Ecto neural progenitor cell (in vitro differentiated cells): Measurements from ENCODE around the gene PBX1.

Experiments
- DNase-seq: peaks from one replicate; pipeline ENCODE4 v3.0.0-alpha.2; 2018; ENCODE audit warnings: low spot score

The PBX1 gene

GRCh38 chr1:164563721-164564360 lies 4.9 kb downstream of the PBX1 start:
- DNase-seq = no peak

- DNase-seq = no peak
Measured at GRCh38 chr1:164564378-164564777, 5.4 kb downstream of the PBX1 start.

- DNase-seq = no peak
Measured at GRCh38 chr1:164565357-164565756, 6.4 kb downstream of the PBX1 start.

- DNase-seq = no peak
Measured at GRCh38 chr1:164567774-164568173, 8.8 kb downstream of the PBX1 start.

- no peak for DNase-seq
Measured at GRCh38 chr1:164569241-164569640, 10.3 kb downstream of the PBX1 start.

- DNase-seq = no peak
Measured at GRCh38 chr1:164569866-164570265, 10.9 kb downstream of the PBX1 start.

GRCh38 chr1:164571333-164571732 lies 12.3 kb downstream of the PBX1 start:
- no peak for DNase-seq

- no peak for DNase-seq
Measured at GRCh38 chr1:164575356-164575886, 16.4 kb downstream of the PBX1 start.

- DNase-seq = peak; percentile 72
Measured at GRCh38 chr1:164576291-164577271, 17.6 kb downstream of the PBX1 start.

- no peak for DNase-seq
Measured at GRCh38 chr1:164577291-164577690, 18.3 kb downstream of the PBX1 start.

GRCh38 chr1:164578479-164579200 lies 19.7 kb downstream of the PBX1 start:
- no peak for DNase-seq

- DNase-seq = no peak
Measured at GRCh38 chr1:164579381-164579780, 20.4 kb downstream of the PBX1 start.

GRCh38 chr1:164581762-164582161 lies 22.8 kb downstream of the PBX1 start:
- DNase-seq = no peak

- no peak for DNase-seq
Measured at GRCh38 chr1:164583196-164583595, 24.2 kb downstream of the PBX1 start.

- no peak for DNase-seq
Measured at GRCh38 chr1:164583835-164584539, 25.0 kb downstream of the PBX1 start.

- DNase-seq = no peak
Measured at GRCh38 chr1:164586591-164586990, 27.6 kb downstream of the PBX1 start.

GRCh38 chr1:164587617-164588501 lies 28.9 kb downstream of the PBX1 start:
- no peak for DNase-seq

GRCh38 chr1:164588516-164589341 lies 29.7 kb downstream of the PBX1 start:
- peak; percentile 83 for DNase-seq

GRCh38 chr1:164589408-164589807 lies 30.4 kb downstream of the PBX1 start:
- no peak for DNase-seq
